ENCODE results near the gene OTUD1.

The OTUD1 gene

GRCh38 chr10:23472181-23472580 lies 33.3 kb downstream of the OTUD1 start:
- no peak for DNase-seq

- DNase-seq, result no peak
Observed at GRCh38 chr10:23474081-23474480, 35.2 kb downstream of the OTUD1 start.

GRCh38 chr10:23474626-23475025 lies 35.8 kb downstream of the OTUD1 start:
- DNase-seq, result no peak

GRCh38 chr10:23478570-23478969 lies 39.7 kb downstream of the OTUD1 start:
- no peak for DNase-seq

GRCh38 chr10:23479798-23480473 lies 41.1 kb downstream of the OTUD1 start:
- no peak for DNase-seq

- DNase-seq, result no peak
Observed at GRCh38 chr10:23481363-23481961, 42.6 kb downstream of the OTUD1 start.

GRCh38 chr10:23490115-23490514 lies 51.2 kb downstream of the OTUD1 start:
- DNase-seq, result no peak
